GM12878 (cell line): ENCODE results near the gene RASSF4. TPM values are rescaled to one million over a fixed set of nuclear protein-coding genes. Genes with fewer than 3 reads are reported as not detected.

ENCODE experiments used
- ATAC-seq: fragments of 200-7000 bp; cut with Tn5 transposase; 3 replicates; pipeline ENCODE4 v1.9.1; 2020; ENCODE audit warnings: mild to moderate bottlenecking, moderate library complexity
- BruUV-seq: library from RNA; stranded (reverse); fragments of 400-500 nt; replicated peaks from 2 replicates; lab custom pipeline; 2021; lab: Mats Ljungman, UMichigan
- CTCF ChIA-PET: fragments of 300-600 bp; sonication (Branson Sonifier 250); formaldehyde crosslinking; extraction: SDS; loops from one replicate; lab custom pipeline; 2021; ENCODE audit warnings: inconsistent platforms; lab: Yijun Ruan, JAX
- POLR2A ChIA-PET: fragments of 350-600 bp; formaldehyde crosslinking; extraction: SDS; loops from one replicate; lab custom pipeline; 2021; ENCODE audit warnings: inconsistent platforms; lab: Charles Lee
- RAD21 ChIA-PET: fragments of 300-600 bp; sonication (Branson Sonifier 250); formaldehyde crosslinking; loops from one replicate; lab custom pipeline; 2023; ENCODE audit warnings: antibody characterized with exemption; ENCODE audit not compliant: unreplicated experiment; lab: Charles Lee
- SMC1A ChIA-PET: fragments of 300-600 bp; sonication (Branson Sonifier 250); formaldehyde crosslinking; loops from one replicate; lab custom pipeline; 2023; ENCODE audit not compliant: unreplicated experiment, uncharacterized antibody; lab: Charles Lee
- DNase-seq: peaks from one replicate; pipeline ENCODE4 v3.0.0-alpha.2; 2011; ENCODE audit warnings: low read depth, low spot score
- FAIRE-seq: peaks from 3 replicates; lab custom pipeline; 2011; peaks lifted over from hg19 to GRCh38; lab: Jason Lieb, UNC
- H2AFZ ChIP-seq: 2 replicates; pipeline ENCODE4 v1.6.0; 2011; ENCODE audit warnings: low read depth, low read length, control low read depth; ENCODE audit not compliant: control insufficient read depth
- H3K27ac ChIP-seq: 2 replicates; pipeline ENCODE4 v1.5.1; 2011; ENCODE audit warnings: control low read depth; ENCODE audit not compliant: control insufficient read depth, insufficient read depth
- H3K27me3 ChIP-seq, 2 experiments: replicated peaks in 1 of 2; 2 replicates each; pipeline versions ENCODE4 v1.6.0 to v1.6.1; 2011; ENCODE audit warnings: low read length in 1 of 2; ENCODE audit not compliant: control insufficient read depth in 2 of 2, insufficient read depth in 2 of 2
- H3K36me3 ChIP-seq, 2 experiments: 2 replicates each; pipeline ENCODE4 v1.5.1; 2011; ENCODE audit warnings: low read length in 1 of 2; ENCODE audit not compliant: control insufficient read depth in 2 of 2, insufficient read depth in 2 of 2
- H3K4me1 ChIP-seq: 2 replicates; pipeline ENCODE4 v1.6.1; 2011; ENCODE audit warnings: mild to moderate bottlenecking, low read length, moderate library complexity, mixed read lengths; ENCODE audit not compliant: control insufficient read depth, insufficient read depth
- H3K4me2 ChIP-seq: 2 replicates; pipeline ENCODE4 v1.6.0; 2011; ENCODE audit warnings: control low read depth; ENCODE audit not compliant: control insufficient read depth, insufficient read depth
- H3K4me3 ChIP-seq: fragments of 200-600 bp; sonication (generic); 2 replicates; pipeline ENCODE4 v1.5.1; 2016
- H3K79me2 ChIP-seq: 2 replicates; pipeline ENCODE4 v1.6.0; 2011; ENCODE audit warnings: low read length; ENCODE audit not compliant: control insufficient read depth, insufficient read depth
- H3K9ac ChIP-seq: 2 replicates; pipeline ENCODE4 v1.8.0; 2011; ENCODE audit warnings: low read length, control low read depth, mixed read lengths; ENCODE audit not compliant: control insufficient read depth, insufficient read depth
- H3K9me3 ChIP-seq: replicated peaks from 3 replicates; pipeline ENCODE4 v1.5.1; 2011; ENCODE audit warnings: mild to moderate bottlenecking, low read length; ENCODE audit not compliant: control insufficient read depth, insufficient read depth
- H4K20me1 ChIP-seq: 2 replicates; pipeline ENCODE4 v1.6.0; 2011; ENCODE audit not compliant: control insufficient read depth, insufficient read depth
- ASH2L ChIP-seq: fragments of 300-600, 200-600 bp; sonication (generic); IDR thresholded peaks from 2 replicates; pipeline ENCODE4 v1.6.1; 2017; ENCODE audit warnings: low read depth, mild to moderate bottlenecking, borderline replicate concordance
- ATF7 ChIP-seq: fragments of 450-650 bp; IDR thresholded peaks from 2 replicates; pipeline ENCODE4 v1.6.1; 2016; ENCODE audit warnings: low read depth, mild to moderate bottlenecking
- BHLHE40 ChIP-seq, 2 experiments: fragments of 450-650 bp in 1 of 2; IDR thresholded peaks; 2 replicates each; pipeline ENCODE4 v1.6.1; 2011 to 2017; ENCODE audit warnings: low read depth in 2 of 2, borderline replicate concordance in 1 of 2, improper control_type of control experiment in 1 of 2, low read length in 1 of 2, mild to moderate bottlenecking in 1 of 2
- CTCF ChIP-seq, 3 experiments: IDR thresholded peaks in 2 of 3; conservative IDR thresholded peaks in 1 of 3; 2 replicates each; pipeline ENCODE4 v1.5.1; 2011; ENCODE audit warnings: low read depth in 3 of 3, low read length in 3 of 3, mild to moderate bottlenecking in 3 of 3, control low read depth in 2 of 3, moderate library complexity in 2 of 3, inconsistent platforms in 1 of 3, mixed read lengths in 1 of 3; ENCODE audit not compliant: control insufficient read depth in 2 of 3, insufficient read depth in 1 of 3; ENCODE audit errors: extremely low read depth in 1 of 3
- IKZF1 ChIP-seq: fragments of 450-650 bp; conservative IDR thresholded peaks from 2 replicates; pipeline ENCODE4 v1.6.1; 2017; ENCODE audit warnings: antibody characterized with exemption, mild to moderate bottlenecking
- IKZF2 ChIP-seq, 2 experiments: fragments of 450-650 bp; IDR thresholded peaks; 2 replicates each; pipeline ENCODE4 v1.6.1; 2017; ENCODE audit warnings: mild to moderate bottlenecking in 2 of 2, moderate library complexity in 2 of 2
- KLF5 ChIP-seq: fragments of 450-650 bp; IDR thresholded peaks from 2 replicates; pipeline ENCODE4 v1.6.1; 2014; ENCODE audit warnings: mild to moderate bottlenecking; ENCODE audit not compliant: partially characterized antibody
- LARP7 ChIP-seq: fragments of 450-650 bp; IDR thresholded peaks from 2 replicates; pipeline ENCODE4 v1.6.1; 2017; ENCODE audit warnings: mild to moderate bottlenecking
- NR2C1 ChIP-seq: fragments of 450-650 bp; IDR thresholded peaks from 2 replicates; pipeline ENCODE4 v1.6.1; 2017; ENCODE audit warnings: antibody characterized with exemption, mild to moderate bottlenecking, moderate library complexity
- NR2F1 ChIP-seq: fragments of 450-650 bp; conservative IDR thresholded peaks from 2 replicates; pipeline ENCODE4 v1.6.1; 2017; ENCODE audit warnings: mild to moderate bottlenecking
- RB1 ChIP-seq: fragments of 450-650 bp; formaldehyde crosslinking; IDR thresholded peaks from 2 replicates; pipeline ENCODE4 v1.6.1; 2017; ENCODE audit warnings: mild to moderate bottlenecking, borderline replicate concordance
- RELB ChIP-seq: fragments of 450-650 bp; IDR thresholded peaks from 2 replicates; pipeline ENCODE4 v1.6.1; 2017; ENCODE audit warnings: low read depth, mild to moderate bottlenecking, moderate library complexity
- SIN3A ChIP-seq: IDR thresholded peaks from 2 replicates; pipeline ENCODE4 v1.6.1; 2012; ENCODE audit warnings: low read depth, low read length, improper control_type of control experiment
- SIX5 ChIP-seq: IDR thresholded peaks from 2 replicates; pipeline ENCODE4 v1.6.1; 2011; ENCODE audit warnings: mild to moderate bottlenecking, low read depth, low read length, moderate library complexity; ENCODE audit not compliant: severe bottlenecking
- SP1 ChIP-seq: IDR thresholded peaks from one replicate; pipeline ENCODE4 v1.6.1; 2011; ENCODE audit warnings: low read depth, low read length
- SREBF1 ChIP-seq: IDR thresholded peaks from 2 replicates; pipeline ENCODE4 v1.6.1; 2012; ENCODE audit warnings: mild to moderate bottlenecking, low read length
- TBL1XR1 ChIP-seq: IDR thresholded peaks from 2 replicates; pipeline ENCODE4 v1.6.1; 2012; ENCODE audit warnings: low read depth, low read length, improper control_type of control experiment
- TCF12 ChIP-seq: IDR thresholded peaks from 2 replicates; pipeline ENCODE4 v1.6.1; 2011; ENCODE audit warnings: low read depth, mild to moderate bottlenecking, low read length
- YBX1 ChIP-seq: fragments of 450-650 bp; IDR thresholded peaks from 2 replicates; pipeline ENCODE4 v1.6.1; 2016; ENCODE audit warnings: antibody characterized with exemption
- ZSCAN29 ChIP-seq: fragments of 450-650 bp; IDR thresholded peaks from 2 replicates; pipeline ENCODE4 v1.6.1; 2017; ENCODE audit warnings: mild to moderate bottlenecking, moderate library complexity
- WGBS: methylation state at CpG from one replicate; pipeline ENCODE4 v1.1.6; 2016; ENCODE audit warnings: low lambda C conversion rate; ENCODE audit not compliant: insufficient replicate concordance, insufficient coverage; ENCODE audit errors: missing lambda C conversion rate; 5-methylcytosine and 5-hydroxymethylcytosine counted together
- in situ Hi-C: fragments of 300-500 bp; cut with MboI; formaldehyde crosslinking; loops from 9 replicates; pipeline ENCODE4 v1.14.3; 2018; ENCODE audit warnings: mixed read lengths
- intact Hi-C: fragments of 100-400 bp; cut with micrococcal nuclease; formaldehyde crosslinking; loops from one replicate; pipeline ENCODE4 v1.14.2; 2022; ENCODE audit not compliant: unreplicated experiment
- polyA plus RNA-seq, 11 experiments: library from polyadenylated mRNA; depleted of rRNA in 4 of 11; unstranded in 6 of 11; stranded (reverse) in 5 of 11; fragments of >200 nt; fragmentation: Nextera tagmentation in 4 of 11; fragmentation: Illumina TruSeq in 1 of 11; extraction: Ambion mirVana in 4 of 11; extraction: Trizol in 1 of 11; gene quantifications; 1 replicate in 1 of 11; 2 replicates in 10 of 11; pipeline versions ENCODE4 v1.2.1 to v1.2.3, GENCODE V29; 2011 to 2016; ENCODE audit warnings: inconsistent platforms in 2 of 11, missing spikeins in 2 of 11, low read depth in 1 of 11
- total RNA-seq, 4 experiments: library from RNA; depleted of rRNA in 3 of 4; stranded (reverse); fragments of >200 nt in 3 of 4; fragmentation: Illumina TruSeq in 1 of 4; extraction: Trizol in 1 of 4; gene quantifications; 2 replicates each; pipeline versions ENCODE4 v1.2.1 to v1.2.3, GENCODE V29; 2013 to 2021

Gene RASSF4
- total and polyA plus RNA-seq, 10 of the 15 experiments (the other 5 are each of a cell fraction or from before 2014, with no cell fraction given): 3.7 to 71.1 (median 16.8) TPM

GRCh38 chr10:44962870-44963738 lies 3.5 kb downstream of the RASSF4 start:
- RAD21 ChIA-PET: interaction anchor here (0.8 to 9.2 kb wide), 10 partner anchors 10 to 457 kb away, joined by 3 to 124 read pairs (median 12); partner anchors contain the start of genes DEPP1 and ZNF22
- H3K36me3 ChIP-seq: no peaks in the 10 kb centered on the region
- peak overlapping the region; percentile 45 for H2AFZ ChIP-seq
- no TSS peak for BruUV-seq
- CTCF ChIA-PET: interaction anchor here (1.9 to 9.1 kb wide), 6 partner anchors 9 to 29 kb away, joined by 6 to 116 read pairs (median 15); partner anchors contain the start of gene DEPP1
- no peaks in the 10 kb centered on the region for H4K20me1 ChIP-seq
- intact Hi-C loops (loop anchor here (10.0 kb wide), 2 partner anchors 412 to 1818 kb away; partner anchors contain the start of gene ALOX5), in situ Hi-C loops (loop anchor here (10.0 to 25.0 kb wide), 2 partner anchors 1558 to 1801 kb away; partner anchors contain the start of gene HNRNPF)
- SMC1A ChIA-PET: interaction anchor here (1.2 to 9.3 kb wide), 7 partner anchors 10 to 29 kb away, joined by 3 to 147 read pairs (median 22); no protein-coding TSS in a partner anchor
- peak overlapping the region; percentile 53; the same call in 1 of the 2 replicates for H3K4me3 ChIP-seq
- peak overlapping the region; percentile 85 for H3K27ac ChIP-seq
- no peaks in the 10 kb centered on the region for H3K27me3 ChIP-seq
- H3K4me1 ChIP-seq: peaks cover 79% of the 10 kb centered on the region
- 53% methylated on average over 19 of the region's 19 CpGs for WGBS
- POLR2A ChIA-PET: interaction anchor here (1.0 to 14.0 kb wide), 5 partner anchors 10 to 27 kb away, joined by 3 to 174 read pairs (median 17); partner anchors contain the start of gene DEPP1
- H3K9ac ChIP-seq: peak overlapping the region; percentile 62
- H3K79me2 ChIP-seq: peaks cover 40% of the 10 kb centered on the region
- no peak for FAIRE-seq
- peak; percentile 27 for ATAC-seq
- peak overlapping the region; percentile 82 for H3K4me2 ChIP-seq
- DNase-seq: no peak
- H3K9me3 ChIP-seq: no peaks in the 10 kb centered on the region
- TF ChIP-seq YBX1: no peak
- TF ChIP-seq ZSCAN29: no peak
- 0 out of 2 replicates have a peak, but pooled peaks have one; percentile 33 for TF ChIP-seq NR2F1
- peak; percentile 84 for TF ChIP-seq IKZF1
- no peak for TF ChIP-seq KLF5
- TF ChIP-seq NR2C1: peak; percentile 75
- peak; percentile 92 for TF ChIP-seq TCF12
- peak; percentile 77 to 78; a peak in 3 of 4 replicates for TF ChIP-seq IKZF2 (IDR thresholded peaks at IDR 0.05)
- no peak for TF ChIP-seq SIX5
- 0 out of 2 replicates have a peak, but pooled peaks have one; percentile 39 for TF ChIP-seq LARP7
- TF ChIP-seq SIN3A: no peak
- TF ChIP-seq SP1: no peak
- TF ChIP-seq BHLHE40 (IDR thresholded peaks at IDR 0.05; ENCODE audit: borderline replicate concordance in 1 of 2, low read depth in 2 of 2, low read length in 1 of 2): peak; percentile 28 to 60; a peak in 3 of 4 replicates
- peak; percentile 41; the same call in 1 of the 2 replicates for TF ChIP-seq ATF7
- peak; percentile 31 to 51 (median 35); a peak in 2 of 6 replicates for TF ChIP-seq CTCF (IDR thresholded peaks at IDR 0.05 in 2 of 3, conservative IDR thresholded peaks at IDR 0.05 in 1 of 3; ENCODE audit: control insufficient read depth in 2 of 3, extremely low read depth in 1 of 3, insufficient read depth in 1 of 3, low read depth in 3 of 3, low read length in 3 of 3)
- TF ChIP-seq RELB: peak; percentile 31
- no peak for TF ChIP-seq ASH2L
- 0 out of 2 replicates have a peak, but pooled peaks have one; percentile 15 for TF ChIP-seq RB1
- peak; percentile 29; the same call in 1 of the 2 replicates for TF ChIP-seq TBL1XR1
- TF ChIP-seq SREBF1: no peak
